ENCODE measurements around the gene EVC2. TPM values are rescaled to one million over a fixed set of nuclear protein-coding genes. Genes with fewer than 3 reads are reported as not detected.

EVC2 gene
- total RNA-seq, 1 experiment from 2014 or later = 7.8 TPM

GRCh38 chr4:5638316-5638715, 70.0 kb downstream of the EVC2 start:
- no peak overlapping the region for H3K18ac ChIP-seq (ENCODE audit: insufficient read length, low read depth, low read length)
- WGBS (ENCODE audit: extremely low coverage, insufficient read length, low lambda C conversion rate) = no CpG with 5 or more reads among the region's 4 CpGs
- H3K4me2 ChIP-seq (ENCODE audit: insufficient read depth, insufficient read length, low read length) = no peak overlapping the region
- H4K8ac ChIP-seq (replicated peaks; ENCODE audit: insufficient read length, low read depth, low read length) = no peak overlapping the region
- no peak for TF ChIP-seq CTCF (conservative IDR thresholded peaks at IDR 0.05)
- H3K27me3 Mint-ChIP-seq (ENCODE audit: low read depth) = no peaks in the 10 kb centered on the region
- H2BK5ac ChIP-seq (ENCODE audit: insufficient read length, low read length) = no peak overlapping the region
- no peaks in the 10 kb centered on the region for H3K9me3 ChIP-seq (ENCODE audit: control insufficient read depth, low read depth, low read length)
- H3K9me3 Mint-ChIP-seq = no peaks in the 10 kb centered on the region
- H3K23me2 ChIP-seq (ENCODE audit: insufficient read length, low read depth, low read length, poor library complexity, severe bottlenecking) = no peaks in the 10 kb centered on the region
- no peak overlapping the region for H2BK120ac ChIP-seq (ENCODE audit: low read depth, low read length, poor library complexity, severe bottlenecking)
- peaks cover 8 to 19% (median 16%) of the 10 kb centered on the region in 3 experiments for H3K36me3 Mint-ChIP-seq (ENCODE audit: insufficient read depth in 1 of 3, low read depth in 3 of 3)
- no peaks in the 10 kb centered on the region for H3K79me1 ChIP-seq (ENCODE audit: insufficient read depth, low read depth, low read length, poor library complexity, severe bottlenecking)
- H3K9ac ChIP-seq (ENCODE audit: extremely low read depth, insufficient read length, low read length) = no peak overlapping the region
- no peaks in the 10 kb centered on the region for H3K79me2 ChIP-seq (ENCODE audit: insufficient read depth, low read length)
- H3K4me3 Mint-ChIP-seq = no peak overlapping the region
- no peak overlapping the region for H2AK5ac ChIP-seq (ENCODE audit: insufficient read length, low read length)
- H3K56ac ChIP-seq (ENCODE audit: insufficient read length, low read depth, low read length) = no peak overlapping the region
- no peak overlapping the region for H3T11ph ChIP-seq (ENCODE audit: low read length)
- no peak overlapping the region for H3K4ac ChIP-seq (ENCODE audit: low read depth, low read length)
- no peak overlapping the region for H3K23ac ChIP-seq (ENCODE audit: insufficient read length, low read depth, low read length)
- no peaks in the 10 kb centered on the region for H3K4me1 ChIP-seq (ENCODE audit: insufficient read depth, low read length)
- H3K27ac ChIP-seq (ENCODE audit: insufficient read length, low read depth, low read length) = no peak overlapping the region
- H2BK12ac ChIP-seq (ENCODE audit: insufficient read length, low read depth, low read length) = no peak overlapping the region
- H3K27ac Mint-ChIP-seq = no peak overlapping the region
- H2BK15ac ChIP-seq (ENCODE audit: low read depth, low read length) = no peak overlapping the region
- no peaks in the 10 kb centered on the region for H4K20me1 ChIP-seq (ENCODE audit: control insufficient read depth, insufficient read depth, insufficient read length)
- H4K5ac ChIP-seq (ENCODE audit: insufficient read length, low read depth, low read length) = no peak overlapping the region
- peaks cover 8 to 13% of the 10 kb centered on the region in 2 experiments for H3K4me1 Mint-ChIP-seq
- H3K14ac ChIP-seq (ENCODE audit: insufficient read depth, low read length) = no peak overlapping the region
- no peak overlapping the region for H2AFZ ChIP-seq (ENCODE audit: low read length)
- no peak overlapping the region for H2BK20ac ChIP-seq (ENCODE audit: low read depth, low read length, poor library complexity, severe bottlenecking)
- no peaks in the 10 kb centered on the region for H3K27me3 ChIP-seq (ENCODE audit: insufficient read depth, low read length)
- H4K91ac ChIP-seq (ENCODE audit: insufficient read length, low read depth, low read length) = no peak overlapping the region
- DNase-seq = no peak
